GM19238 (cell line): Measurements from ENCODE around the gene HK1.
"Not testable (repeated sequence)": the region's sequence is repeated elsewhere in the genome, so short reads cannot be mapped to it uniquely, and the experiment has no call there.

ENCODE experiments used
- DNase-seq: peaks from one replicate; pipeline ENCODE4 v3.0.0; 2011; ENCODE audit warnings: low spot score; ENCODE audit not compliant: insufficient read length

Gene HK1

DNA sequence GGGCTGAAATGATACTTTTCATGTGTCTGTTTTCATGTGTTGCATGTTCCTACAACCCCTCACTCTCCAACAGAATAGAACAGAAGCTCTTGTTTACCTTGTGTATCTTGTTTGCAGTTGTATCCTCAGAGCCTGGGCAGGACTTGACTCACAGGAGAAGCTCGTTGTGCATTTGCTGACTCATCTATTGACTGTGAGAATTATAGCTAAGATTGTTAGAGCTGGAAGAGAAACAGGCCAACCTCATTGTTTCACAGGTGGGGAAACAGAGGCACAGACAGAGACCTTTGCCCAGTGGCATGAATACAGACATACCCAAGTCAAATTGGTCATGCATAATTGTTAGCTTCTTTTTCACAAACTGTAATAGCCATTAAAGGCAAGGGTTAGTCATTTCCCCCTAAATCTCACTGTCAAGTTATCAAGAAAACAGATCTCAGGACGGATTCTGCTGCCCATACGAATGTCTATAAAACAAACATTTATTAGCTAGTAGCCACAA lies 168.4 kb downstream of the HK1 start:
- DNase-seq, result no peak

DNA sequence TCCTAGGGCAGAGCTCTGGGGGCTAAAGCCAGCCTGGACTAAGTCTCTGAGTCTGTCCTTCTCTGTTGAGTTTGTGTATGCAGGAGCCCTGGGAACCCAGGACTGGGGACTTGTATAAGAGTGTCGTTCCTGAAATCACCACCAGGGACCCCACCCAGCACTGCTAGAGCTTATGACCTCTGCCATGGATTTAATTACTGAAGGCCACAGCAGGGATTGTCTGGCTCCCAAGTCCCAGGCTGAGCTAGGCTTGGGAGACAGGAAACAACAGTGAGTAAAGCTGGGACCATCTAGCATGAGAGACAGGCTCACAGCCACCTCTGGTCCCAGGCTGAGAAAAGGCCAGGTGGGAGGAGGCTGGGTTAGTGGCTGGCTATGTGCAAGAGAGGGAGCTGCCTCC lies 171.5 kb downstream of the HK1 start:
- no peak for DNase-seq

DNA sequence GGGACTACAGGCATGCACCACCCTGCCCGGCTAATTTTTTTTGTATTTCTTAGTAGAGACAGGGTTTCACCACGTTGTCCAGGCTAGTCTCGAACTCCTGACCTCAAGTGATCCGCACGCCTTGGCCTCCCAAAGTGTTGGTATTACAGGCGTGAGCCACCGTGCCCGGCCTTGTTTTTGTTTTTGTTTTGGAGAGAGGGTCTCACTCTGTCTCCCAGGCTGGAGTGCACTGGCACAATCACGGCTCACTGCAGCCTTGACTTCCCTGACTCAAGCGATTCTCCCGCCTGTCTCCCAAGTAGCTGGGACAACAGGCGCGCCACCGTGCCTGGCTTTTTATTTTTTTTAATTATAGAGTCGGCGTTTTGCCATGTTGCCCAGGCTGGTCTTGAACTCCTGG lies 172.1 kb downstream of the HK1 start:
- DNase-seq, result not testable (repeated sequence)

DNA sequence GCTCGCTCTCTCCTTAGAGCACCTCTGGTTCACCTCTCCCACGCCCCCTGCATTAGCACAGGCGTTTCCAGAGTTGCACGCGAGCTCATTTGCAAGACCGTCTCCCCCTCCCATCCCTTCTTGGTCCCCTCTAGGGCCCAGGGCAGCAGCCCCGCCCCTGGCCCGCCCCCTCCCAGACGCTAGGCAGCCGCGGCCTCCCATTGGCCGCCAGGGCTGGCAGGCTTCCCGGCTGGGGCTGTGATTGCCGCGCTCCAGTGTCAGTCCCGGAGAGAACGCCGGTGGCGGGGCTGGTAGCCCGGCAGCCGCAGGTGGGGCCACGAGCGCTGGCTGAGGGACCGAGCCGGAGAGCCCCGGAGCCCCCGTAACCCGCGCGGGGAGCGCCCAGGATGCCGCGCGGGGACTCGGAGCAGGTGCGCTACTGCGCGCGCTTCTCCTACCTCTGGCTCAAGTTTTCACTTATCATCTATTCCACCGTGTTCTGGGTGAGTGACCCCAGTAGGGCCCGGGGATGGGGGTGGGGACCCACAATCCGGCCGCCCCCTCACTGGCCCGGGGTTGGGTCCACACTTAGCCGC lies 173.0 kb downstream of the HK1 start, which contains the start of gene TSPAN15:
TSS of gene TSPAN15 (plus strand) at position 257 of the 575 bp plus-strand sequence. CDS start at position 387, 130 bp downstream.
- DNase-seq, result peak; percentile 58
